CD4-positive, alpha-beta memory T cell (primary cell): ENCODE data around the gene PRSS48. TPM values are rescaled to one million over a fixed set of nuclear protein-coding genes. Genes with fewer than 3 reads are reported as not detected.
"Not testable (repeated sequence)": the region's sequence is repeated elsewhere in the genome, so short reads cannot be mapped to it uniquely, and the experiment has no call there.

ENCODE experiments used
- CTCF ChIA-PET: fragments of 350-600 bp; sonication (Branson Sonifier 250); formaldehyde crosslinking; loops from one replicate; lab custom pipeline; 2021; ENCODE audit warnings: inconsistent platforms; ENCODE audit not compliant: partially characterized antibody; lab: Charles Lee
- POLR2A ChIA-PET: fragments of 350-600 bp; sonication (Branson Sonifier 250); formaldehyde crosslinking; loops from one replicate; lab custom pipeline; 2021; ENCODE audit not compliant: partially characterized antibody; lab: Charles Lee
- DNase-seq, 5 donors: peaks; one replicate each; pipeline versions ENCODE4 v3.0.0 to v3.0.0-alpha.2; 2020 to 2022; ENCODE audit warnings: mixed read lengths in 1 of 5
- H3K27ac ChIP-seq: one replicate; pipeline ENCODE4 v1.7.0; 2013; ENCODE audit warnings: low read depth, low read length
- H3K27me3 ChIP-seq: 2 replicates; pipeline ENCODE4 v1.7.0; 2013; ENCODE audit warnings: mild to moderate bottlenecking, low read length, moderate library complexity; ENCODE audit not compliant: insufficient read depth
- H3K36me3 ChIP-seq: 2 replicates; pipeline ENCODE4 v1.7.0; 2013; ENCODE audit warnings: mild to moderate bottlenecking, low read length, moderate library complexity; ENCODE audit not compliant: insufficient read depth
- H3K4me1 ChIP-seq: 2 replicates; pipeline ENCODE4 v1.7.0; 2013; ENCODE audit warnings: mild to moderate bottlenecking, low read length, moderate library complexity; ENCODE audit not compliant: insufficient read depth
- H3K4me3 ChIP-seq, 2 donors: one replicate each; pipeline ENCODE4 v1.7.0; 2013; ENCODE audit warnings: low read length in 2 of 2, mild to moderate bottlenecking in 1 of 2
- H3K9me3 ChIP-seq, 2 donors: one replicate each; pipeline ENCODE4 v1.7.0; 2013; ENCODE audit warnings: low read length in 2 of 2, control low read depth in 1 of 2; ENCODE audit not compliant: control insufficient read depth in 1 of 2
- H3K27ac Mint-ChIP-seq, 7 donors: one replicate each; pipeline ENCODE4 v1.8.0; 2020 to 2021; ENCODE audit warnings: mixed read lengths in 7 of 7, mild to moderate bottlenecking in 6 of 7, inconsistent platforms in 3 of 7, moderate library complexity in 3 of 7
- H3K27me3 Mint-ChIP-seq, 2 donors: one replicate each; pipeline ENCODE4 v1.8.0; 2020 to 2021; ENCODE audit warnings: mixed read lengths in 2 of 2
- H3K36me3 Mint-ChIP-seq, 2 donors: one replicate each; pipeline ENCODE4 v1.8.0; 2020 to 2021; ENCODE audit warnings: mixed read lengths in 2 of 2, inconsistent platforms in 1 of 2, mild to moderate bottlenecking in 1 of 2
- H3K4me1 Mint-ChIP-seq, 4 donors: one replicate each; pipeline ENCODE4 v1.8.0; 2020 to 2021; ENCODE audit warnings: mixed read lengths in 4 of 4, mild to moderate bottlenecking in 1 of 4
- H3K4me3 Mint-ChIP-seq, 8 donors: one replicate each; pipeline ENCODE4 v1.8.0; 2020 to 2021; ENCODE audit warnings: mixed read lengths in 8 of 8, mild to moderate bottlenecking in 7 of 8, moderate library complexity in 6 of 8, inconsistent platforms in 3 of 8
- H3K9me3 Mint-ChIP-seq, 8 donors: one replicate each; pipeline ENCODE4 v1.8.0; 2020 to 2021; ENCODE audit warnings: mixed read lengths in 8 of 8, mild to moderate bottlenecking in 5 of 8, inconsistent platforms in 3 of 8, moderate library complexity in 1 of 8
- intact Hi-C: fragments of 100-400 bp; cut with micrococcal nuclease; formaldehyde crosslinking; loops from one replicate; pipeline ENCODE4 v1.15.1; 2023
- polyA plus RNA-seq, 2 donors: library from polyadenylated mRNA; unstranded; fragments of 300-500 nt; fragmentation: Illumina TruSeq; gene quantifications; one replicate each; pipeline ENCODE4 v1.2.3, GENCODE V29; 2021
- total RNA-seq, 2 experiments: library from RNA; stranded (reverse); gene quantifications; one replicate each; pipeline ENCODE4 v1.2.3, GENCODE V29; 2021

PRSS48 gene
- total and polyA plus RNA-seq, 4 experiments from 2014 or later, result not detected

GRCh38 chr4:151260526-151260925 lies 16.4 kb upstream of the PRSS48 start:
- H3K4me3 Mint-ChIP-seq, result no peak overlapping the region
- DNase-seq, result no peak
- no peaks in the 10 kb centered on the region for H3K4me1 Mint-ChIP-seq
- Histone ChIP-seq H3K9me3 (no peaks in the 10 kb centered on the region), H3K36me3 (no peaks in the 10 kb centered on the region), H3K4me1 (no peaks in the 10 kb centered on the region), H3K4me3 (no peak overlapping the region), H3K27me3 (no peaks in the 10 kb centered on the region), H3K27ac (no peak overlapping the region)
- ChIA-PET POLR2A (no interaction called here), CTCF (no interaction called here)
- no peak overlapping the region for H3K27ac Mint-ChIP-seq
- intact Hi-C loops, result no loop called here
- peaks cover 2 to 5% of the 10 kb centered on the region in 2 donors for H3K27me3 Mint-ChIP-seq
- H3K9me3 Mint-ChIP-seq, result peaks cover 0 to 7% (median 0%) of the 10 kb centered on the region in 8 donors
- no peaks in the 10 kb centered on the region for H3K36me3 Mint-ChIP-seq

- Mint-ChIP-seq H3K9me3 (peaks cover 0 to 2% (median 0%) of the 10 kb centered on the region in 8 donors), H3K36me3 (no peaks in the 10 kb centered on the region), H3K4me3 (no peak overlapping the region), H3K27ac (no peak overlapping the region), H3K27me3 (peaks cover 2 to 9% of the 10 kb centered on the region in 2 donors), H3K4me1 (no peaks in the 10 kb centered on the region)
- POLR2A ChIA-PET, result no interaction called here
- H3K36me3 ChIP-seq, result no peaks in the 10 kb centered on the region
- H3K27ac ChIP-seq, result no peak overlapping the region
- H3K9me3 ChIP-seq, result no peaks in the 10 kb centered on the region
- no peak overlapping the region for H3K4me3 ChIP-seq
- intact Hi-C loops, result no loop called here
- H3K4me1 ChIP-seq, result no peaks in the 10 kb centered on the region
- no peak for DNase-seq
- no peaks in the 10 kb centered on the region for H3K27me3 ChIP-seq
- CTCF ChIA-PET, result no interaction called here
Observed at GRCh38 chr4:151263455-151263854, 13.5 kb upstream of the PRSS48 start.

GRCh38 chr4:151266497-151266896 lies 10.5 kb upstream of the PRSS48 start:
- H3K4me1 Mint-ChIP-seq, result no peaks in the 10 kb centered on the region
- H3K9me3 Mint-ChIP-seq, result peaks cover 0 to 5% (median under 1%) of the 10 kb centered on the region in 8 donors
- H3K4me3 ChIP-seq, result no peak overlapping the region
- no peak overlapping the region for H3K4me3 Mint-ChIP-seq
- no peaks in the 10 kb centered on the region for H3K4me1 ChIP-seq
- no peaks in the 10 kb centered on the region for H3K36me3 ChIP-seq
- intact Hi-C loops, result no loop called here
- peaks cover 0 to 6% of the 10 kb centered on the region in 2 donors for H3K27me3 Mint-ChIP-seq
- no peak overlapping the region for H3K27ac ChIP-seq
- ChIA-PET CTCF (interaction anchor here (1.4 kb wide), 1 partner anchor 10 kb away, joined by 3 read pairs; no protein-coding TSS in a partner anchor), POLR2A (no interaction called here)
- H3K27ac Mint-ChIP-seq, result no peak overlapping the region
- no peaks in the 10 kb centered on the region for H3K9me3 ChIP-seq
- no peaks in the 10 kb centered on the region for H3K27me3 ChIP-seq
- no peaks in the 10 kb centered on the region for H3K36me3 Mint-ChIP-seq
- no peak for DNase-seq

- intact Hi-C loops, result no loop called here
Observed at GRCh38 chr4:151267104-151267503, 9.9 kb upstream of the PRSS48 start.

GRCh38 chr4:151267822-151268535 lies 9.0 kb upstream of the PRSS48 start:
- Mint-ChIP-seq H3K27me3 (peaks cover 0 to 3% of the 10 kb centered on the region in 2 donors), H3K4me1 (no peaks in the 10 kb centered on the region), H3K4me3 (no peak overlapping the region), H3K36me3 (no peaks in the 10 kb centered on the region), H3K9me3 (peaks cover 0 to 5% (median under 1%) of the 10 kb centered on the region in 8 donors), H3K27ac (no peak overlapping the region)
- Histone ChIP-seq H3K36me3 (no peaks in the 10 kb centered on the region), H3K4me1 (no peaks in the 10 kb centered on the region), H3K9me3 (no peaks in the 10 kb centered on the region), H3K4me3 (no peak overlapping the region), H3K27ac (no peak overlapping the region), H3K27me3 (no peaks in the 10 kb centered on the region)
- DNase-seq, result no peak
- intact Hi-C loops, result no loop called here
- ChIA-PET CTCF (no interaction called here), POLR2A (no interaction called here)

More at GRCh38 chr4:151267104-151267503, 9.9 kb upstream of the PRSS48 start:
- no peaks in the 10 kb centered on the region for H3K4me1 Mint-ChIP-seq
- Histone ChIP-seq H3K9me3 (no peaks in the 10 kb centered on the region), H3K27ac (no peak overlapping the region), H3K4me3 (no peak overlapping the region), H3K27me3 (no peaks in the 10 kb centered on the region), H3K36me3 (no peaks in the 10 kb centered on the region), H3K4me1 (no peaks in the 10 kb centered on the region)
- peaks cover 0 to 5% (median under 1%) of the 10 kb centered on the region in 8 donors for H3K9me3 Mint-ChIP-seq
- no peak overlapping the region for H3K4me3 Mint-ChIP-seq
- no peaks in the 10 kb centered on the region for H3K36me3 Mint-ChIP-seq
- DNase-seq, result no peak
- peaks cover 0 to 3% of the 10 kb centered on the region in 2 donors for H3K27me3 Mint-ChIP-seq
- ChIA-PET CTCF (interaction anchor here (1.4 kb wide), 1 partner anchor 9 kb away, joined by 3 read pairs; no protein-coding TSS in a partner anchor), POLR2A (no interaction called here)
- no peak overlapping the region for H3K27ac Mint-ChIP-seq

GRCh38 chr4:151268905-151269304 lies 8.1 kb upstream of the PRSS48 start:
- H3K27me3 Mint-ChIP-seq, H3K9me3 ChIP-seq, H3K9me3 Mint-ChIP-seq, intact Hi-C loops, H3K27ac ChIP-seq, CTCF ChIA-PET, H3K4me3 Mint-ChIP-seq, H3K27me3 ChIP-seq, H3K4me1 Mint-ChIP-seq, POLR2A ChIA-PET, H3K4me3 ChIP-seq, H3K27ac Mint-ChIP-seq, DNase-seq, H3K36me3 Mint-ChIP-seq, H3K36me3 ChIP-seq, H3K4me1 ChIP-seq: not testable (repeated sequence)

GRCh38 chr4:151284534-151285245 lies 7.7 kb downstream of the PRSS48 start:
- H3K4me1 Mint-ChIP-seq, result no peaks in the 10 kb centered on the region
- no peak for DNase-seq
- intact Hi-C loops, result no loop called here
- no peaks in the 10 kb centered on the region for H3K36me3 ChIP-seq
- H3K27me3 ChIP-seq, result no peaks in the 10 kb centered on the region
- ChIA-PET POLR2A (no interaction called here), CTCF (interaction anchor here (1.1 kb wide), 1 partner anchor 8 kb away, joined by 5 read pairs; the partner anchor contains the start of gene PRSS48)
- no peak overlapping the region for H3K27ac ChIP-seq
- H3K27me3 Mint-ChIP-seq, result peaks cover 0 to 8% of the 10 kb centered on the region in 2 donors
- H3K4me3 Mint-ChIP-seq, result no peak overlapping the region
- no peaks in the 10 kb centered on the region for H3K4me1 ChIP-seq
- no peak overlapping the region for H3K27ac Mint-ChIP-seq
- no peak overlapping the region for H3K4me3 ChIP-seq
- H3K36me3 Mint-ChIP-seq, result no peaks in the 10 kb centered on the region
- H3K9me3 ChIP-seq, result no peaks in the 10 kb centered on the region
- H3K9me3 Mint-ChIP-seq, result peaks cover 0 to 21% (median 8%) of the 10 kb centered on the region in 8 donors
